ENCODE results near the gene C9orf57. TPM values are rescaled to one million over a fixed set of nuclear protein-coding genes. Genes with fewer than 3 reads are reported as not detected.

The C9orf57 gene
- total and polyA plus RNA-seq, 7 donors = 0.60 TPM; not detected in 6

DNA sequence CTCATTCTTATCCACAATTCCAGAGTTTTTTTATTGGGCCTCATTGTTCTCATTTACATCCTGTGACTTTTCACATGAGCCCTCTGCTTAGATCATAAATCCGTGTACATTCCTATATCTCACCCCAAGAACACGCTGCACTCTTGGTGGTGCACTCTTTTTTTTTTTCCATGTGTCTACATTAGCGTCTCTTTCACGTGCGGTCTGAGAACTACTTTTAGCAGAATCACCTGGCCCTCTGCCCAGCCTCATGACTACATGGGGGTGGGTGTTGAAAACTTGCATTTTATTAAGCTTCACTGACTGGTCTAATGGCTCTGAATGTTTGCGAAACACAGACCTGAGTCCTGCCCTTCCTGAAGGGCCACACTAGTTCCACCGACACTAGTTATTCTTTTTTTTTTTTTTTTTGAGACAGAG, 18.6 kb downstream of the C9orf57 start:
- intact Hi-C loops (cut with DNase I) = no loop called here
- TF ChIP-seq POLR2AphosphoS5 (IDR thresholded peaks at IDR 0.05) = peak in 2 of 4 donors; percentile 9 to 64
- no peak for TF ChIP-seq POLR2A (IDR thresholded peaks at IDR 0.05)
- peak in 3 of 4 donors; percentile 28 to 65 (median 57) for TF ChIP-seq EP300 (IDR thresholded peaks at IDR 0.05)
- TF ChIP-seq, protein P1, sequence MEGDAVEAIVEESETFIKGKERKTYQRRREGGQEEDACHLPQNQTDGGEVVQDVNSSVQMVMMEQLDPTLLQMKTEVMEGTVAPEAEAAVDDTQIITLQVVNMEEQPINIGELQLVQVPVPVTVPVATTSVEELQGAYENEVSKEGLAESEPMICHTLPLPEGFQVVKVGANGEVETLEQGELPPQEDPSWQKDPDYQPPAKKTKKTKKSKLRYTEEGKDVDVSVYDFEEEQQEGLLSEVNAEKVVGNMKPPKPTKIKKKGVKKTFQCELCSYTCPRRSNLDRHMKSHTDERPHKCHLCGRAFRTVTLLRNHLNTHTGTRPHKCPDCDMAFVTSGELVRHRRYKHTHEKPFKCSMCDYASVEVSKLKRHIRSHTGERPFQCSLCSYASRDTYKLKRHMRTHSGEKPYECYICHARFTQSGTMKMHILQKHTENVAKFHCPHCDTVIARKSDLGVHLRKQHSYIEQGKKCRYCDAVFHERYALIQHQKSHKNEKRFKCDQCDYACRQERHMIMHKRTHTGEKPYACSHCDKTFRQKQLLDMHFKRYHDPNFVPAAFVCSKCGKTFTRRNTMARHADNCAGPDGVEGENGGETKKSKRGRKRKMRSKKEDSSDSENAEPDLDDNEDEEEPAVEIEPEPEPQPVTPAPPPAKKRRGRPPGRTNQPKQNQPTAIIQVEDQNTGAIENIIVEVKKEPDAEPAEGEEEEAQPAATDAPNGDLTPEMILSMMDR (IDR thresholded peaks at IDR 0.05) = no peak
- no peaks in the 10 kb centered on the region for H3K9me3 ChIP-seq
- H3K36me3 ChIP-seq = no peaks in the 10 kb centered on the region
- no peak overlapping the region for H3K4me3 ChIP-seq
- 20 to 36% methylated on average over 7 of the region's 7 CpGs for WGBS, 2 donors
- peaks cover 0 to 8% (median 3%) of the 10 kb centered on the region in 4 donors for H3K4me1 ChIP-seq
- H3K27ac ChIP-seq = no peak overlapping the region
- DNase-seq = peak; percentile 76
- no peaks in the 10 kb centered on the region for H3K27me3 ChIP-seq

DNA sequence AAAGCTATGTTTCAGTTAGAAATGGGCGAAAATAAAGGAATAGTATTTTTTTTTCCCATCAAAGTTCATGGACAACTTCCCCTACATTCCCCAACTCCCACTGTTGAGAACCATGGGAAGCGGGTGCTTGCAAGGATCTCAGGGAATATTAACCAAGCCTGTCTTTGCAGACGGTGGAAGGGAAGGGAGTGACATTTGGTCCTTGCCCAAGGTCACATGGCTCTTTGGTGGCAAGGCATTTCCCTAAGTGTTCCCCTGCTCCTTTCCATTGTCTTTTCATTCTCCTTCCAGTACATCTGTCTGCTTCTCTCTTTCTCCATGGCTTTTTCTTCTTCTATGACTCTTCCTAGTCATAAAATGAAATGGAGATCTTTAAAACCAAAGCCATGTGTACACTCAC, 19.0 kb downstream of the C9orf57 start:
- TF ChIP-seq POLR2AphosphoS5 (IDR thresholded peaks at IDR 0.05) (no peak), POLR2A (IDR thresholded peaks at IDR 0.05) (no peak), EP300 (IDR thresholded peaks at IDR 0.05) (no peak)
- TF ChIP-seq, protein P1 (IDR thresholded peaks at IDR 0.05) = no peak
- peaks cover 0 to 8% (median 3%) of the 10 kb centered on the region in 4 donors for H3K4me1 ChIP-seq
- WGBS, 2 donors = 77 to 83% methylated on average over 3 of the region's 3 CpGs
- intact Hi-C loops (cut with DNase I) = no loop called here
- no peak overlapping the region for H3K27ac ChIP-seq
- no peaks in the 10 kb centered on the region for H3K27me3 ChIP-seq
- H3K9me3 ChIP-seq = no peaks in the 10 kb centered on the region
- no peaks in the 10 kb centered on the region for H3K36me3 ChIP-seq
- DNase-seq = no peak
- no peak overlapping the region for H3K4me3 ChIP-seq

GRCh38 chr9:72039532-72039931, 20.9 kb downstream of the C9orf57 start:
- Histone ChIP-seq H3K27me3 (no peaks in the 10 kb centered on the region), H3K4me3 (no peak overlapping the region), H3K4me1 (peaks cover 0 to 8% (median 3%) of the 10 kb centered on the region in 4 donors), H3K9me3 (no peaks in the 10 kb centered on the region), H3K27ac (no peak overlapping the region), H3K36me3 (no peaks in the 10 kb centered on the region)
- 80 to 89% methylated on average over 8 of the region's 8 CpGs for WGBS, 2 donors
- no peak for DNase-seq
- TF ChIP-seq, protein P1 (IDR thresholded peaks at IDR 0.05) = no peak
- no peak for TF ChIP-seq POLR2A (IDR thresholded peaks at IDR 0.05)
- intact Hi-C loops (cut with DNase I) = no loop called here

DNA sequence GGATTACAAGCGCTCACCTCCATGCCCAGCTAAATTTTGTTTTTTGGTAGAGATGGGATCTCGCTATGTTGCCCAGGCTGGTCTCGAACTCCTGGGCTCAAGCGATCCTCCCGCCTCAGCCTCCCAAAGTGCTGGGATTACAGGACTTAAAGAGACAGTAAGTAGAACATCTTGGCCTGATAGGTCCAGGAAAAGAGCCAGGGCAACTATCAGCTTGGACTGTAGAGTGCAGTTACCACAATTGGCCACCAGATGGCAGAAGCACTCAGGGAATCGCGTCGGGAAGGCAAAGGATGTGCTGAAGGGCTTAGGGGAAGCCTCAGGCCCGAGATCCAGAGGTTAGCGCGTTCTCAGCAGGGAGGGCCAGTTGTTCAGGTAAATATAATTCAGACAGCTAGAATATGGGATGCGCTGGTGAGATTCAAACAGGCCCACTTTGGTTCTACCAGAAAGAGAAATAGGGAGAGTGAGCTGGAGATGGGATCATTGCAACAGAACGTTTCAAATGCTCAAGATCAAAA, 21.5 kb downstream of the C9orf57 start:
- Histone ChIP-seq H3K27ac (no peak overlapping the region), H3K36me3 (no peaks in the 10 kb centered on the region), H3K27me3 (no peaks in the 10 kb centered on the region), H3K4me1 (peaks cover 0 to 8% (median 3%) of the 10 kb centered on the region in 4 donors), H3K9me3 (no peaks in the 10 kb centered on the region), H3K4me3 (no peak overlapping the region)
- intact Hi-C loops (cut with DNase I) = loop anchor here (1.0 kb wide), 1 partner anchor 233 kb away; no protein-coding TSS in a partner anchor
- TF ChIP-seq POLR2AphosphoS5 (IDR thresholded peaks at IDR 0.05) = no peak
- TF ChIP-seq, protein P1 (IDR thresholded peaks at IDR 0.05) = peak; percentile 75 to 98 (median 93)
- DNase-seq = peak; percentile 84
- WGBS, 2 donors = 19% methylated on average over 13 of the region's 13 CpGs

DNA sequence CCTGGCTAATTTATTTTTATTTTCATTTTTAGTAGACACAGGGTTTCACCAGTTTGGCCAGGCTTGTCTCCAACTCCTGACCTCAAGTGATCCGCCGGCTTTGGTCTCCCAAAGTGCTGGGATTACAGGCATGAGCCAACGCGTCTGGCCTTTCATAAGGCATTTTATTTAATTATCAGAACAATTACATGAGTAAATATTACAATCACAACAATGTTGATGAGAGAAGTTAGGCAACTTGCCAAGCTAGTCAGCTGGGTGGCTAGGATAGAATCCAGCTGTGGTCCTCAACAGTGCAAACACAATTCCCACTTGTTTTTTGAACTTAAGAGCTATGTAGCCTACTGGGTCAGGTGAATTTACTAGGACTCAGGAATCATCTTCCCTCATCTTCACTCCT, 22.0 kb downstream of the C9orf57 start:
- H3K4me1 ChIP-seq = peaks cover 0 to 8% (median 3%) of the 10 kb centered on the region in 4 donors
- TF ChIP-seq POLR2AphosphoS5 (IDR thresholded peaks at IDR 0.05) = no peak
- TF ChIP-seq, protein P1 (IDR thresholded peaks at IDR 0.05) = no peak
- TF ChIP-seq POLR2A (IDR thresholded peaks at IDR 0.05) = no peak
- TF ChIP-seq EP300 (IDR thresholded peaks at IDR 0.05) = no peak
- H3K27me3 ChIP-seq = no peaks in the 10 kb centered on the region
- H3K36me3 ChIP-seq = no peaks in the 10 kb centered on the region
- intact Hi-C loops (cut with DNase I) = loop anchor here (1.0 kb wide), 1 partner anchor 234 kb away; no protein-coding TSS in a partner anchor
- H3K4me3 ChIP-seq = no peak overlapping the region
- H3K27ac ChIP-seq = no peak overlapping the region
- 79 to 82% methylated on average over 4 of the region's 4 CpGs for WGBS, 2 donors
- no peaks in the 10 kb centered on the region for H3K9me3 ChIP-seq
- no peak for DNase-seq

Measured in sigmoid colon (tissue), 7 donors.